Measurements from ENCODE around the gene MOB3A.

MOB3A gene

DNA sequence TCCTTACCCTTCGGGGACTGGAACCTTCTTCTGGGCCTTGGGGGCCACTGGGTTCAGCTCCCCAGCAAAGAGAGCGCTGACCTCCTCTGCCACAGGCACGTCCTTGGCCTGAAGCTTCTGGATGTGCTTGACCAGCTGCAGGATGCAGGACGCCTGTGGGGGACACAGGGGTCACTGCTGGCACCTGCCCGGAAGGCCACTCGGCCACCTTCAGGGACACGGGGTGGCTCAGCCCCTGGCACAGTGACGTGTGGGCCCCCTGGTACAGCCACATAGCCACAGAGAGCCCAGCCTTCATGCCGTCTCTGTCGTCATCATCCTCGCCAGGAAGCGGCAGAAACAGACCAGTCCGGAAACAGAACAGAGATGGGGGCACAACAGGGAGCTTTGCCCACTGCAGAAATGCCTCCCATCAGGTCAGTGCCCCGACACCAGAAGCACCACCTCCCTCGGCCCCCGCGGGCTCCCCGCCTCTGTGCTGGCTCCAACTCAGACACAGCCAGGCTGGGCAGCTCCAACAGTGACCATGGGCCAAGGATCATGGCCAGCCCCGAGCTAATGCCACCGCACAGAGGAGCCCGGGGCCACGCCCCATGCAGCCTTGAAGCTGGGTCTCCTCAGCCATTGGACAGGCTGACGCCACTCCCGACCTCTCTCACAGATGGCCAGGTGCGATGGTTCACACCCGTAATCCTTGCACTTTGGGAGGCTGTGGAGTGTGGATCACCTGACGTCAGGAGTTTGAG, 21.3 kb upstream of the MOB3A start:
- Histone ChIP-seq H3K27ac (no peak overlapping the region), H3K4me3 (no peak overlapping the region)
- DNase-seq (ENCODE audit: low spot score), result no peak
- TF ChIP-seq, protein P1, sequence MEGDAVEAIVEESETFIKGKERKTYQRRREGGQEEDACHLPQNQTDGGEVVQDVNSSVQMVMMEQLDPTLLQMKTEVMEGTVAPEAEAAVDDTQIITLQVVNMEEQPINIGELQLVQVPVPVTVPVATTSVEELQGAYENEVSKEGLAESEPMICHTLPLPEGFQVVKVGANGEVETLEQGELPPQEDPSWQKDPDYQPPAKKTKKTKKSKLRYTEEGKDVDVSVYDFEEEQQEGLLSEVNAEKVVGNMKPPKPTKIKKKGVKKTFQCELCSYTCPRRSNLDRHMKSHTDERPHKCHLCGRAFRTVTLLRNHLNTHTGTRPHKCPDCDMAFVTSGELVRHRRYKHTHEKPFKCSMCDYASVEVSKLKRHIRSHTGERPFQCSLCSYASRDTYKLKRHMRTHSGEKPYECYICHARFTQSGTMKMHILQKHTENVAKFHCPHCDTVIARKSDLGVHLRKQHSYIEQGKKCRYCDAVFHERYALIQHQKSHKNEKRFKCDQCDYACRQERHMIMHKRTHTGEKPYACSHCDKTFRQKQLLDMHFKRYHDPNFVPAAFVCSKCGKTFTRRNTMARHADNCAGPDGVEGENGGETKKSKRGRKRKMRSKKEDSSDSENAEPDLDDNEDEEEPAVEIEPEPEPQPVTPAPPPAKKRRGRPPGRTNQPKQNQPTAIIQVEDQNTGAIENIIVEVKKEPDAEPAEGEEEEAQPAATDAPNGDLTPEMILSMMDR (IDR thresholded peaks at IDR 0.05), result no peak

DNA sequence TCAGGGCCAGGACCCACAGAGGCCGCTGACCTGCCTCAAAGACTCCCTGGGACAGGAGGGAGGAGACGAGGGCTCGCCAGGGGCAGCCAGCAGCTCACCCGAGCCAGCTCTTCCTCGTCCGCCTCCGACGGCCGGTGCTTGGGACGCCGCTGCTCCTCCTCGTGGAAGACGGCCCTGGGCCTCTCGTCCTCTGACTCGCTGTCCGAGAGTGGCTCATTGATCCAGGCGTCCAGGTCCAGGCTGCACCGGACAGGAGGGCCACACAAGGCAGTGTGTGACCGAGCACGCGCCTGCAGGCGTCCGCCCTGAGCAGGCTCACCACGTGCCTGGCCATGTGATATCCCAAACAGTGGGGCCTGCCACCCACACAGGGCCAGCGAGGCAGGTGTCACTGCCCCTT, 20.4 kb upstream of the MOB3A start:
- Histone ChIP-seq H3K4me3 (no peak overlapping the region), H3K27ac (no peak overlapping the region)
- TF ChIP-seq, protein P1 (IDR thresholded peaks at IDR 0.05), result no peak
- DNase-seq (ENCODE audit: low spot score), result no peak

DNA sequence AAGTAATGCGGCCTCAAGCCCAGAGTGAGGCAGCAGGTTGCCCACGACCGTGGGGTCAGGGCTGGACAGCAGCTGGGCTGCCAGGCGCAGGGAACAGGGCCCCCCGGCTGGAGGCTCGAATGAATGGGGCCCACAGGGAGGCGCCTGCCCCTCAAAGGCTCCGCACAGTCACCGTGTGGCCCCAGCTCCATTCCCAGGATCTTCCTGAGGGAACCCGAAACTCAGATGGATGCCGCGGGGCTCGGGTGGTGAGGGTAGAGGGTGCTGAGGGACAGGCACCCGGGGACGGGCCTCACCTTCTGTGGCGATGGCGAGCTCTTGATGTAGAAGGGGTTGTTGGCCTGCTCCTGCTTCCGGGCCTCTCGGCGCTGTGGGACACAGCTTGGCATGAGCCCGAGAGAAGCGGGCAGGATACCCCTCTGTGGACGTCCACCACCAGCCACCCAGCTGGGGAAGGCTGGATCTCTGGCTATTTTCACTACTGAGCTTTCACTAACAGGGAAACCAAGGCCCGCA, 19.8 kb upstream of the MOB3A start:
- no peak for DNase-seq (ENCODE audit: low spot score)
- Histone ChIP-seq H3K4me3 (no peak overlapping the region), H3K27ac (no peak overlapping the region)
- TF ChIP-seq, protein P1 (IDR thresholded peaks at IDR 0.05), result no peak

DNA sequence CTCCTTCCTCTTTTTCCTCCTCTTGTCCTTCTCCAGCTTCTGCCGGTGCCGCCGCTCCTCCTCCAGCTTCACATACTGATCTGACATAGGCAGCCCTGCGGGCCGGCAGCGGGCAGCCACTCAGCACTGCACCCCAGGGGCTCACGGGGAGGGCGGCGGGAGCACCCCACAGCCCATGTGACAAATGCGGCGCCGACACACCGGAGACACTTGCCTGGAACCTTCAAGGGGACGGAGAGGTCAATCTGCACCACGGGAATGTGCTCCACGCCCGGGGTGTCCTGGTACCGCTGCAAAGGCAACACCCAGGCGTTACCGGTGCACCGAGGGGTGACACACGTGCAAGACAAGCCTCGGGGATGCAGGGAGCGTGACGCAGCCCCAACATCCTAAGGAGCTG, 19.2 kb upstream of the MOB3A start:
- TF ChIP-seq, protein P1 (IDR thresholded peaks at IDR 0.05), result no peak
- DNase-seq (ENCODE audit: low spot score), result no peak
- Histone ChIP-seq H3K27ac (no peak overlapping the region), H3K4me3 (no peak overlapping the region)

DNA sequence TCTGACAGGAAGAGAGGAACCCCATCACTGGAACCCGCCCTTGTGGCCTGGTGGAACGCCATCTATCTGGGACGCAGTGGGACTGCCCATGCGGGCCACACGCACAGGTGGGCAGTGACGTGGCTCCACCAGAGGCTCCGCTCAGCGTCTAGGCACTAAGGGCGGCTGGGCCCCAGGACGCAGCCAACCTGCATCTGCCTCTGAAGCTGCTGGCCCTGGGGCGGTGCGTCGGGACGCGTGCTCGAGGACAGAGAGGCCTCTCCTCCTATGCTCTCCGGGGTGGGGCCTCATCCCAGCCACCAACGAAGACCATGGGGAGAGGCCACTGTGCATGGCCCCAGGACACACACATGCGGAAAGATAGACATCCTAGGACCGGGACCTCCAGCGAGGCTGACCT, 18.7 kb upstream of the MOB3A start:
- H3K27ac ChIP-seq, result no peak overlapping the region
- TF ChIP-seq, protein P1 (IDR thresholded peaks at IDR 0.05), result no peak
- no peak overlapping the region for H3K4me3 ChIP-seq
- no peak for DNase-seq (ENCODE audit: low spot score)

DNA sequence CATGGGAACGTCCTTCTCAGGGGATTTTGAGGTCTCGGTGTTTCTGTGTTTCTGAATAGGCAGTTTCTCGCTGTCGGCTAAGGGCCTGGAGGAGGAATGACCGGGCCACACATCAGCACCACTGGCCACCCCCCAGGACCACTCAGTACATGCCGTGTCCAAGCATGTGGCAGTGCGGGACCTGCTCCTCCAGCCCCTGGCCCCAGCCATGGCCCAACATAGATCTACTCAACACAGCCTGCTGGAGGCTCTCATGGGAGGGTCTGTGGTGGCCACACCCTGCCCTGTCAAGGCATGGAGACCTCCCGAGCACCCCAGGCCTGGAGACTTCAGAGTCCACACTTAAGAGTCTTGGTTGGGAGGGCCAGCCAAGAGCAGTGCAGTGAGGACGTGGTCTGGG, 18.1 kb upstream of the MOB3A start:
- TF ChIP-seq, protein P1 (IDR thresholded peaks at IDR 0.05), result no peak
- no peak overlapping the region for H3K27ac ChIP-seq
- H3K4me3 ChIP-seq, result no peak overlapping the region
- no peak for DNase-seq (ENCODE audit: low spot score)
